ENCODE data around the gene GOLGA8J. TPM values are rescaled to one million over a fixed set of nuclear protein-coding genes. Genes with fewer than 3 reads are reported as not detected.
"Not testable (repeated sequence)": the region's sequence is repeated elsewhere in the genome, so short reads cannot be mapped to it uniquely, and the experiment has no call there.

GOLGA8J gene
- polyA plus RNA-seq, 3 donors = 0.21 to 0.67 TPM; not detected in 1

DNA sequence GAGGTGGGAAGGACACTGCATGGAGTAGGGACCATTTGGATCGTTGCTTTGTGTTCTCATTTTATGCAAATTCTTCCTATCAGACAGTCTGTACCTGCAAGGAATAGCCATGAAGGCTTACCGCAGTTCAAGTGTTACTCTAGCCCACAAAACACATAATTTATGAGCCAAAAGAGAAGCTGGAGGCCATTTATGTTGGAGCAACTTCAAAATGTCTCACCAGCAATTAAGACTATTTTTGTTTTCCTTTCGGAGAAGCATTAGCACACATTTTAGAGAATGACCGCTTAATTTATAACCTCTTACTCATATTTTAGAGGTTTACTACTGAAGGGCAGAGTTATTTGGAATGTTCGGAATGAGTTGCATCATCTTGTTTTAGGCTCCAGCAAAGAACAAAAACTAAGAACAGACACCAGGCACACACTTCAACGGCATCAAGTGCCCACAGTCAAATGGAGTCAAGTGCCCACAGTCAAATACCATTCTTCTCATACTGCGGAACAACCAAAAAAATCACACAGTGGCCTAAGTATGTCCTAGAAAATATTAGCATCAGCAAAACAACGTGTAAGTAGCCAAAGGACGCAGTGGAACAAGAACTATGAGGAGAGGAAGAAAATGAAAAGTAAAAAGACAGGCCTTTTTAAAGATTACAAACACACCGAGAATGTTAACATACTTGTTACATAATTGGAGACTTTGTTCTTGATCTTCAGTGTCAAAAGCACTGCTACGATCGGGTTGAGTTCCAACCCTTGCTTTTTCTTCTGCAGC, 17.5 kb upstream of the GOLGA8J start:
- 54 to 71% (median 68%) methylated on average over 12 of the region's 12 CpGs for WGBS, 3 donors
- no peak overlapping the region for H3K27ac ChIP-seq (ENCODE audit: low read depth, low read length)

DNA sequence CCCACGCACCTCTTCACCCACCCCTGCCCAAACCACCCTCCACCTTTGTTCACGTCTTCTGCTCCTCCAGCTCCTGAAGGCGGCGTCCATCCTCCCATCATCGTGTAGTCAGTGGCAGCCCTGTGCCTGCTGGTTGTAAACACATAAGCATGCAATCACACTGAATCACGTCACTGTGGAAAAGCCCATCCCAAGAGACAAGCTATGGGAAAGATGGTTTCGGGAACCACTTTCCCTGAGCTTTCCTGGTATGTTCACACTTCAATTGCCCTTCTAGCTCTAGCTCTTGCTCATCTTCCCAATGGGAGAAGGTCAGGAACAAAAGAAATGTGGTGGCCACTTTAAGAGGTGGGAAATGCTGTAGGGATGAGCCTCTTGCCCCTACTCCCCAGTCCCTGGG, 14.4 kb upstream of the GOLGA8J start:
- H3K27ac ChIP-seq (ENCODE audit: low read depth, low read length) = no peak overlapping the region
- 87 to 96% (median 88%) methylated on average over 7 of the region's 7 CpGs for WGBS, 3 donors

DNA sequence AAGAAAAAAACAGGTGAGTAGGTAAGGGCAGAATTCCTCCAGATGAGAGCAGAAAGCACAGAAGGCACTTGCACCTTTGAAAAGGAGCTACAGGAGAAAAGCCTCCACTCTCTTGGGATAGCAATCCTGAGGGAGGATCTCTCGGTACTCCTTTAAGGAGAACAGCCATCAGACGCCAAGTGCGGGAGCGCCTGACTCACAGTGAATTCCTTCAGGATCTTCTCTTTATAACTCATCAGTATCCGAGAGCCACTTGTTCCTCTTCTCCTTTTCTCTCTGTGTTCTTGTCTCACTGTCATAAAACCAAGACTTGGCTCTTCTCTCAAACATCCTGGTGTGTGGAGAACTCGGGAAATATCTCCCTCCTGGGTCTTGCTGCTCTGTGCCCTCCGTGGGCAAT, 10.1 kb upstream of the GOLGA8J start:
- H3K27ac ChIP-seq (ENCODE audit: low read depth, low read length) = no peak overlapping the region
- WGBS, 3 donors = 73 to 79% (median 76%) methylated on average over 7 of the region's 7 CpGs

DNA sequence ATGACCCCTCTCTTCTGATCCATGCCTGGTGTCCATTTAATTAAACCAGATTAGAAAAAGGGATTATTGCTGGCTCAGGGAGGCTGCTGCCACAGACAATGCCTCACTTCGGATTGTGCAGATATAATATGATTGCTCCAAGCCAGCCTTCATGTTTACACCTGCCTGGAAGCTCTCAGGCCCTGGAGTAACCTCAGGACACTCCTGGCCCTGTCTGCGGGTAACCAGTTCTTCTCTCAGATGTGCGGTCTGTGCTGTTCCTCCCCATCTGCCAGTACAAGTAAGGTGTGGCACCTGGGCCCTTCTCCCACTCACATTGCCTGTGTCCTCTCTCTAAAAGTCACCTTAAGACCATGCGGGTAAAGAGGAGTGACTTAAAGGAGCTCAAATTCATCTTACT, 8.8 kb upstream of the GOLGA8J start:
- 83 to 89% (median 86%) methylated on average over 4 of the region's 4 CpGs for WGBS, 3 donors
- no peak overlapping the region for H3K27ac ChIP-seq (ENCODE audit: low read depth, low read length)

DNA sequence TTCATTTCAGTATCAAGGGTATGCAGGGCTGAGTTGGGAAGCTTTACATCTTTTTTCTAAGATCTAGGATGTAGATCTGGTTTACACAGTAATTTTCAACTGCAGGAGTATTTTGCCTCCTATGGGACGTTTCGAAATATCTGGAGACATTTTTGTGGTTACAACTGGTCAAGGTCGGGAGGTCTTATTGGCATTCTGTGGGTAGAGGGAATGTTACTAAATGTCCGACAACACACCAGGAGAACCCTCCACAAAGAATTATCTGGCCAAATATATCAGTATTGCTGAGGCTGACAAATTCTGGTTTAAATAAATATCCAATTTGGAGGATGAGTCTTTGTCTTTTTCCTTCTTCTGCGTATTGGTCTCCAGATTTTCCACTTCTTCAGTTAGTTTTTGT, 1.9 kb upstream of the GOLGA8J start:
- not testable (repeated sequence) for H3K27ac ChIP-seq (ENCODE audit: low read depth, low read length)
- 55 to 82% (median 63%) methylated on average over 5 of the region's 5 CpGs for WGBS, 3 donors

DNA sequence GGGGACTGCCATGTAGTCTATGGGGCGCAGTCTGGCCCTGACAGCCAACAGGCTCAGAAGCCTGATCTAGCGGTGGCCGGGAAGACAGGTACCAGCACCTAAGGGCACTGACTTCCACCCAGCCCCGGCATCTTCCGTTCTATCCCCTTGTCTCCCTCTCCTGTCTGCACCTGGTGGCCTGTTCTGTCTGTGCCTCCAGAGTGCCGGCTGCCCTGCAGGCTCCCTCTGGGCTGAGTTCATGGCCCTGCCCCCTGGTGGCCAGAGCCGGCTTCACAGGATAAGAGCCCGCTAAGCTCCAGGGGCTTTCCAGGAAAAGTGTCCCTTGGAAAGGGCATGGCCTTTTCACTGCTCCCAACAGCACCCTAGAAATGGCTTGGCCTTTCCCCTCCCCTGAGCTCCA, 15.1 kb downstream of the GOLGA8J start:
- WGBS, 3 donors = no CpG with 5 or more reads among the region's 8 CpGs
- H3K27ac ChIP-seq (ENCODE audit: low read depth, low read length) = not testable (repeated sequence)

DNA sequence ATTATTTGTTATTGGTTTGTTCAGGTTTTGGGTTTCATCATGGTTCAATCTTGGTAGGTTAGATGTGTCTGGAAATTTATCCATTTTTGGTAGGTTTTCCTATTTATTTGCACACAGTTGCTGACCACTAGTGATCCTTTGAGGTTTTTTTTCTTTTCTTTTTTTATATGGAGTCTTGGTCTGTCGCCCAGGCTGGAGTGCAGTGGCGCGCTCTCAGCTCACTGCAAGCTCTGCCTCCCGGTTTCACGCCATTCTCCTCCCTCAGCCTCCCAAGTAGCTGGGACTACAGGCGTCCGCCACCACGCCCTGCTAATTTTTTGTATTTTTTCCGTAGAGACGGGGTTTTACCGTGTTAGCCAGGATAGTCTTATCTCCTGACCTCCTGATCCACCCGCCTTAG, 20.1 kb downstream of the GOLGA8J start:
- H3K27ac ChIP-seq (ENCODE audit: low read depth, low read length) = not testable (repeated sequence)
- no CpG with 5 or more reads among the region's 12 CpGs for WGBS, 3 donors

DNA sequence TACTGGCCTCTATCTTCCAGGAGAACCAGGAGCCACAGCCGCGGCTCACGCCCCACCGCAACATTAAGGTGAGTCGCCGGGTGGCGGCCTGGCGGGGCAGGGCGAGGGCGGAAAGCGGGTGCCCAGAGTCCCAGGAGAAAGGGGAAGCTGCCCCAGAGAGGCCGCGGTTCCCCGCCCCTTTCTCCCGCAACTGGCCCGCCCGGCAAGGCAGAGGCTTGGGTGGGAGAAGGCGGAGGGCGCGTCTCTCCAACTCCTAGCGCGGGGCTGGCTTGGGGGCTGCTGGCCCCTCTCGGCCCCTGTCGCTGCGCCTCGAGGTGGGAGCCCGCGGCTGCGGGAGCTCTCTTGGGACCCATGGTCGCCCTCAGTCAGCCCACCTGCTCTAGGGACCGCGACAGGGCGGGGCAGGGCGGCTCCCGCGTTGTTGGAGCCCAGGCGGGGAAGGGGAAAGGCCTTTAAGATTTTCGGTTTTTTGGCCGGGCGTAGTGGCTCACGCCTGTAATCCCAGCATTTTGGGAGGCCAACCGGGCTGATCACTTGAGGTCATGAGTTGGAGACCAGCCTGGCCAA, 21.3 kb downstream of the GOLGA8J start:
- WGBS, 3 donors = 3 to 8% (median 7%) methylated on average over 7 to 20 of the region's 42 CpGs
- not testable (repeated sequence) for H3K27ac ChIP-seq (ENCODE audit: low read depth, low read length)

DNA sequence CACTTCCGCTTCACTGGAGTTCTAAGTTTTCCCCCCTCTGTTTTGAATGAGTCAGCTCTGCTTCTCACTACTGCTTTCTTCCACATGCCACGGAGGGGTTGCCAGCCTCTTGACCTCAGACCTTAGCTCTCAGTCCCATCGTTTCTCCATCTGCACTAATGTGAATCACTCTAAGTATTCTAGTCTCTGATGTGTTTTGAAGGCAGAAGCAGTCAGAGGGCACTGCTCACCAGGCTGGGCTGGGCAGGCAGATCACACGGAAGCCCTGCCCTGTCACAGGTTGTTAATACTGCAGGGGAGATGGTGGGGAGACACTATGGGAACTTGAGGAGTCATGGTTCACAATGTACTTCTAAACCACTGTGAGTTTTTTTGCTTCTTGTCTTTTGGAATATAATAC, 27.8 kb downstream of the GOLGA8J start:
- H3K27ac ChIP-seq (ENCODE audit: low read depth, low read length) = not testable (repeated sequence)
- WGBS, 3 donors = no CpG with 5 or more reads among the region's 4 CpGs

DNA sequence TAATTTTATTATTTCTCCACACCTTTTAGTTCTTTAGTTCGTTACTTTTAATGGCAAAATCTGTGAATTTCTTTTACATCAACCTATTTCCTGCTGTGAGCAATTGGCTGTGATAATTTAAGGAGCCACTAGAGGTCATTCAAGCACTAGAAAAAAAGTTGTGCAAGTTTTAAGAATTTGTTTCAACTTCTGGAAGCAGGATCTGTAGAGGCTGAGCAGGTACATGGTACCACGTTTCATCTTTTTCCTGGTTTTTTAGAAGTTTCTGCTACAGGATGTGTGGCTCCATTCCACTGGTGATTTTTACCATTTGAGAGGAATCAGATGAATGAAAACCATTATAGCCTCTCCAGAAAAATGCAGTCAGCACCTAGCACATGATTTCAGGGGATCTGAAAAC, 47.3 kb downstream of the GOLGA8J start:
- not testable (repeated sequence) for H3K27ac ChIP-seq (ENCODE audit: low read depth, low read length)
- 0% methylated on average over 1 of the region's 2 CpGs for WGBS, 3 donors

DNA sequence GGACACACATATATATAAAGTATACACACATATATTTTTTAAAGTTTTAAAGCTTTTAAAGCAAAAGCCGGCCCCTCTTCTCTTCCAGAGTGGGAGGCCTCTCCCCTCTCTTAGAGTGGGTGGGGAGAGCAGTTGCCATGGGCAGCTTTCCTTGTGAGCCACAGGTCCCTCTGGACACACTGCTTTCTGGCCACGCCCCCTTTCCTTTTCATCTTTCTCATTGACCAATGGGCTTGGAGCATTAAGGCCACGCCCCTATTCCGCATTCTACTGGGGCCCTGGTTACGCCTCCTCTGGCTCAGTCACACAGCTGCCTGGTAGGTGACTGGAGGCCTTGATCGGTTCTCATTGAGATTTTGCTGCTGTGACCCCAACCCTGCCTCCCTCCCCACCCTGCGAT, 52.0 kb downstream of the GOLGA8J start, which contains the start of gene GOLGA8T:
GOLGA8T (plus strand) TSS at position 301 of the 400 bp plus-strand sequence; CDS start at position 399, 98 bp downstream.
- WGBS, 3 donors = no CpG with 5 or more reads among the region's 7 CpGs
- H3K27ac ChIP-seq (ENCODE audit: low read depth, low read length) = not testable (repeated sequence)

Other genes starting within 250 kb of the GOLGA8J start
- gene GOLGA8T, start 52.1 kb downstream of the GOLGA8J start, polyA plus RNA-seq = under 1 TPM; 0.18 to 0.73 (median 0.34) TPM

All from adipose tissue (tissue), 3 donors.